Measurements from ENCODE around the gene NAP1L1. TPM values are rescaled to one million over a fixed set of nuclear protein-coding genes. Genes with fewer than 3 reads are reported as not detected.

The NAP1L1 gene
- total RNA-seq, 4 donors from 2014 or later, result 175 to 544 (median 399) TPM

- intact Hi-C loops (cut with DNase I; ENCODE audit: low total_unique reads), result no loop called here
- no peak for DNase-seq
- no peak overlapping the region for H3K4me3 ChIP-seq
- H3K4me1 ChIP-seq, result no peaks in the 10 kb centered on the region
- no peaks in the 10 kb centered on the region for H3K9me3 ChIP-seq
- H3K27ac ChIP-seq, result no peak overlapping the region
- no peak for TF ChIP-seq POLR2A (IDR thresholded peaks at IDR 0.05)
- TF ChIP-seq CTCF (IDR thresholded peaks at IDR 0.05), result no peak
- no peaks in the 10 kb centered on the region for H3K36me3 ChIP-seq
- no peaks in the 10 kb centered on the region for H3K27me3 ChIP-seq
Observed at GRCh38 chr12:76096079-76096646, 11.7 kb upstream of the NAP1L1 start.

GRCh38 chr12:76094754-76095153, 10.3 kb upstream of the NAP1L1 start:
- no peak overlapping the region for H3K27ac ChIP-seq
- H3K36me3 ChIP-seq, result no peaks in the 10 kb centered on the region
- no peak for DNase-seq
- H3K27me3 ChIP-seq, result no peaks in the 10 kb centered on the region
- TF ChIP-seq CTCF (IDR thresholded peaks at IDR 0.05) (no peak), POLR2A (IDR thresholded peaks at IDR 0.05) (no peak)
- H3K4me3 ChIP-seq, result no peak overlapping the region
- H3K4me1 ChIP-seq, result no peaks in the 10 kb centered on the region
- no peaks in the 10 kb centered on the region for H3K9me3 ChIP-seq
- intact Hi-C loops (cut with DNase I; ENCODE audit: low total_unique reads), result no loop called here

- intact Hi-C loops (cut with DNase I; ENCODE audit: low total_unique reads), result no loop called here
Observed at GRCh38 chr12:76091246-76091754, 6.8 kb upstream of the NAP1L1 start.

GRCh38 chr12:76085520-76085868, 1.0 kb upstream of the NAP1L1 start:
- intact Hi-C loops (cut with DNase I; ENCODE audit: low total_unique reads), result no loop called here
- Histone ChIP-seq H3K9me3 (no peaks in the 10 kb centered on the region), H3K4me3 (peak overlapping the region; percentile 72 to 74), H3K4me1 (peaks cover 0 to 6% of the 10 kb centered on the region in 2 donors), H3K36me3 (no peaks in the 10 kb centered on the region), H3K27me3 (no peaks in the 10 kb centered on the region), H3K27ac (peak overlapping the region; percentile 91 to 98)
- DNase-seq, result no peak
- TF ChIP-seq POLR2A (IDR thresholded peaks at IDR 0.05) (no peak), CTCF (IDR thresholded peaks at IDR 0.05) (no peak)

More at GRCh38 chr12:76091246-76091754, 6.8 kb upstream of the NAP1L1 start:
- TF ChIP-seq CTCF (IDR thresholded peaks at IDR 0.05) (no peak), POLR2A (IDR thresholded peaks at IDR 0.05) (no peak)
- DNase-seq, result no peak
- Histone ChIP-seq H3K4me3 (no peak overlapping the region), H3K36me3 (no peaks in the 10 kb centered on the region), H3K9me3 (no peaks in the 10 kb centered on the region), H3K27me3 (no peaks in the 10 kb centered on the region), H3K4me1 (no peaks in the 10 kb centered on the region), H3K27ac (no peak overlapping the region)

- Histone ChIP-seq H3K27me3 (no peaks in the 10 kb centered on the region), H3K4me3 (peak overlapping the region; percentile 72 to 74), H3K27ac (peak overlapping the region; percentile 91 to 98), H3K36me3 (no peaks in the 10 kb centered on the region), H3K9me3 (no peaks in the 10 kb centered on the region), H3K4me1 (peaks cover 0 to 6% of the 10 kb centered on the region in 2 donors)
- DNase-seq, result no peak
- intact Hi-C loops (cut with DNase I; ENCODE audit: low total_unique reads), result no loop called here
- peak in 1 of 4 experiments; percentile 15 for TF ChIP-seq CTCF (IDR thresholded peaks at IDR 0.05)
- TF ChIP-seq POLR2A (IDR thresholded peaks at IDR 0.05), result no peak
Observed at GRCh38 chr12:76084863-76085519, 506 bp upstream of the NAP1L1 start.

All from uterus (tissue), 4 donors.